Hematopoietic multipotent progenitor cell treated with erythropoietin and hydrocortisone succinate and interleukin-3 and kit ligand, for 8 days (in vitro differentiated cells): Measurements from ENCODE around the gene PRPH.
"Not testable (repeated sequence)": the region's sequence is repeated elsewhere in the genome, so short reads cannot be mapped to it uniquely, and the experiment has no call there.

Experiments
- DNase-seq: peaks from one replicate; pipeline ENCODE4 v3.0.0-alpha.2; 2015

Gene PRPH

DNA sequence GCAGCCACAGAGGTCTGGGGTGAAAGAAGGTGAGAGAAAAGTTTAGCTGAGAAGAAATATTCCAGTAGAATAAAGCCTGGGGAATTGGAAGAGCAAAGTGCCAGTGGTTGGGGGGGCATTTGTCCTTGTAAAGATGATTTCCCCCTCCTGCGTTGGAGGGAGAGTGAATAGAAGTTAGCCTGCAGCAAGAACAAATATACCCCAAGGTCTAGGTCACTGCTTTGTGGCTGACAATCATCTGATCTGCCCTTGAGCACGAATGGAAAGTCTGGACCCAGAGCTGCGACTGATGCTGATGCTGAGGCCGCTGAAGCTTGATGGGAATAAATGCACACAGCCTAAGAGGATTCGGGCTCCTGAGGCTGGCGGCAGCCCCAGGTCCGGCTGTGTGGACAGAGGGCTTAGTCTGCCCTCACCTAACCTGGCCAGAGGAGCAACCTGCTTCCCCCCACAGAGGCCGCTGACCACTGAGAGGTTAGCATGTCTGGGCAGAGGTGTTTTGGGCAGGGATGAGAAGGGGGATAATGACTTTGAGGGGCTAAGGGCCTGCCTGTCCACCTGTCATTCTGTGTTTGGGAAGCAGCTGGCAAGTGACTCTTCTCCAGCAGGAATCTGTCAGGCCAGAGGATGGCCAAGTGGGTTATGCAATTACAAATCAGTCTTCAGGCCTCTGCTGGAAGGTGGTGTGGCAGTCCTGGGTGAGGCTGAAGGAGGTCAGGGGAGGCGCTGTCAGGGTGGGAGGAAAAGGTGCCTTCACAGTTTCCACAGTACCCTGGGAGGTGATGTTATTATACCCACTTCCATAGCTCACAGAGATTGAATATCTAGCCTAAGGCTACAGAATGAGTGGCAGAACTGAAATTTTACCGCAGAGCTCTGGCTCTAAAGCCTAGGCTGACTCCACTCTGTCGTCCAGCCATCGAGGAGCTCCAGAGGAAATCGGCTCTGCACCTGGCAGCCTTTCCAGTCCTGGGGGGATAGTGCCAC, 18.4 kb upstream of the PRPH start:
- DNase-seq, result no peak

DNA sequence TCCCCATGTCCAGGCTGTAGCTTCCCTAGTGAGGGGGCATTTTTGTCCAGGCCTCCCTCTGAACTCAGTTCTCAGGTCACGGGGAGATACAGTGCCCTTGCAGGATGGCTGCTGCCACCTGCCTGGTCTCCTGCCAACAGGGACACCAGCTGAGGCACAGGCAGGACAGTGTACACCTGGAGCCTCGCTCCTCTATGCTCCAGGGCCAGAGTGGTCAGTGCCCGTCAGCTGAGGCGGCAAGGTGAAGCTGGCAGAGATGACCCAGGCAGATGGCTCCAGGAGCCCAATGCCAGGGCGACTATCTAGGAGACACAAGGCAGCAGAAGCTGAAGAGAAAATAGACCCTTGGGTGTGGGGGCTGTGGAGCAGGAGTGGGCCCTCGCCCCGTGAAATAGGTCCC, 17.5 kb upstream of the PRPH start:
- DNase-seq, result no peak

- DNase-seq, result no peak
These were observed 15.2 kb upstream of the PRPH start for GRCh38 chr12:49279706-49280159.

DNA sequence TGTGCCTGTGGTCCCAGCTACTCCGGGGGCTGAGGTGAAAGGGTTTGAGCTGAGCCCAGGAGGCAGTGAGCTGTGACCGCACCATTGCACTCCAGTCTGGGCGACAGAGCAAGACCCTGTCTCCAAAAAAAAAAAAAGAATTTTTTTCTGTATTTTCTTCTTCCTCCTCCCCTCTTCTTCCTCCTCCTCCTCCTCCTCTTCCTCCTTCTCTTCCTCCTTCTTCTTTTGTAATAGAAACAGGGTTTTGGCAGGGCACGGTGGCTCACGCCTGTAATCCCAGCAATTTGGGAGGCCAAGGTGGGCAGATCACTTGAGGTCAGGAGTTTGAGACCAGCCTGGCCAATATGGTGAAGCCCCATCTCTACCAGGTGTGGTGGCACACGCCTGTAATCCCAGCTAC, 14.4 kb upstream of the PRPH start:
- not testable (repeated sequence) for DNase-seq

DNA sequence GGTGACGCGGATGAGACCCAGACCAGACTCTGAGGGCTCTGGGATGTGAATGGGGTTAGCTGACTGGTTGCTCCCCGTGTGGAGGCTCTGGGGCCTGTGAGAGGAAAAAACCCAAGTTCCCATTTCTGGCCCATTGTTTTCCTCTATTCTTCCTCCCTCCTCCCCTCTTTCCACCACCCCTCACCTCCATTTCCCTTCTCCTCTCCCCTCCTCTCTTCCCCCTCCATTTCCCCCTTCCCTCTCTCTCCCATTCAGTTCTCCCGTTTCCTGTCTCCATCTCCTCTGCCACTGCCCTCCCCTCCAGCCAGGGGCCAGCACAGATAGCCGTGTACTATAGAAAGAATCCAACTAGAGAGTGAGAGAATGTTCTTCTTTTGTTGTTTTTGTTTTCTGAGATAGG, 12.6 kb upstream of the PRPH start:
- DNase-seq, result no peak

- DNase-seq, result not testable (repeated sequence)
These were observed 12.1 kb upstream of the PRPH start for GRCh38 chr12:49282740-49283375.

- DNase-seq, result no peak
These were observed 11.2 kb upstream of the PRPH start for GRCh38 chr12:49283541-49284429.

DNA sequence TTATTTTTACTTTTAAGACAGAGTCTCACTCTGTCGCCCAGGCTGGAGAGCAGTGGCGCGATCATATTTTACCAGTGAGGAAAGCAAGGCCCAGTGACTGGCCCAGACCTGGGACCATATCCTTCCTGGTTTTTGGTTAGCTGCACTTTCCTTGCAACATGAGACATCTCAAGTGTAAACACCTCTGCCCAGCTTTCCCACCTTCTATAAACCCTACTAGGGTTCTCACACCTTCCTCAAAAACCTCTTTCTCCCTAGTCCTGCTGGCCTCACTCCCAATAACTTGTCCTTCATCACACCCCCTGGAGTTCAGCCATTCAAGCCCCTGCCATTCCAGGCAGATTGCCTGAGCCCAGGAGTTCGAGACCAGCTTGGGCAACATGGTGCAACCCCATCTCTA, 10.3 kb upstream of the PRPH start:
- DNase-seq, result no peak

- DNase-seq, result no peak
These were observed 7.1 kb upstream of the PRPH start for GRCh38 chr12:49287876-49288275.

GRCh38 chr12:49288412-49288853, 6.5 kb upstream of the PRPH start:
- peak; percentile 70 for DNase-seq

GRCh38 chr12:49288922-49289555, 5.9 kb upstream of the PRPH start:
- DNase-seq, result no peak

DNA sequence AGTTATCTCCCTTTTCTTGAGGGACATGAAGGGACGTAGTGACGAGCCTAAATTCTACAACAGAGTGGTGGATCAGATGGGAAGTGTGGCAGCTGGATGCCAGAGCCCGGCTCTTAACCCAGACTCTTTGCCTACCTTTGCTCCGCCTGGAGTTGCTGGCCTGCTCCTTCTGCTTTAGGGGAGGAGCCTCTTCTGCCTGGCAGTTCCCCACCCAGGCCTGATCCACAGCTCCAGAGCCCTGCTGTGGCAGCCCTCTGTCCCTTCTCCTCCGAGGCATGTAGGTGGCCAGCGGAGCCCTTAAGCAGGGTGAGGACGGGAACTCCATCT, 2.3 kb upstream of the PRPH start:
- no peak for DNase-seq

GRCh38 chr12:49293056-49293956, 1.6 kb upstream of the PRPH start:
- no peak for DNase-seq

DNA sequence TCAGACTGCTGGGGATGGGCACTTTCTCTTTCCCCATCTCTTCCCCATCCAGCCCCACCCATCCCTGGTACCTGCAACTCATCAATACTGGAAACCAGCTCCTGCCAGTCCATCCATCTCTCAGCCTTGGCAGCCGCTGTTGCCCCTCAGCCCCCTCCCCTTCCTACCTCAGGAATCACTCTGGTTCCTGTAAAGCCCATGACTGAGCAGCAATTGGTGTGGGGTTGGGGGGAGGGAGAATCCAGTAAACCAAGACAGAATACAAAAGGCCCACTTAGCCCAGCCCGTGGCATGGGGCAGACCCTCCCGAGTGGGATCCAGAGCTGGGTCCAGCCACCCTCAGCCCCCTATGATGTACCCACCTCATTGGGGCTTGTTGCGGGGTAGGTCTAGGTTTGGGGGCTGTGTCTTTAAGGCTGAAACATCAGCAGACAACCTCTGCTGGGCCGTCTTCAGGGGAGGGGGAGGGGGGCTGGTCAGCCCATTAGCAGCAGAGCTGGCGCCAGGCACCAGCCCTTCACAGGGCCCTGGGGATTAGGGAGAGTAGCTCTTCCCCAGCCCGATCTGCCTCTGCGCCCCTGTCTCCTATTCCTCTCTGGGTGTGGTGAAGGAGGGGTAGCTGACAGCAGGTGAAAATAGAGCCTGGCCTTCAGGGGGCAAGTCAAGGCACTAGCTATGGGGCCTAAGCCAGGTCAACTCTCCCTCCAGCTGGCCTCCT, 702 bp upstream of the PRPH start:
- DNase-seq, result no peak

DNA sequence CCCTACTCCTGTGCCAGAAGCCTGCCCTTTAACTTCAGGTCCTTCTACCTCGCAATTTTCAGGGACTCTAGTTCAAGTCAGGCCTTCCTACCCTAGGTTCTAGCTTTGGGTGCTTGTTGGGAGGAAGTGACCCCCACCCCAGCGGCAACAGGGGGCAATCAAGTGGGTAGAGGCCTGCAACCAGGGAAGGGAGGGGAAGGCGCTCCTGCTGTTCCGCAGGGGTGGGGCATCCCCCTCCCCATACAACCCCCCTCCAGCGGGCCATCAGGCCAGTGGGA, 204 bp upstream of the PRPH start:
- no peak for DNase-seq

DNA sequence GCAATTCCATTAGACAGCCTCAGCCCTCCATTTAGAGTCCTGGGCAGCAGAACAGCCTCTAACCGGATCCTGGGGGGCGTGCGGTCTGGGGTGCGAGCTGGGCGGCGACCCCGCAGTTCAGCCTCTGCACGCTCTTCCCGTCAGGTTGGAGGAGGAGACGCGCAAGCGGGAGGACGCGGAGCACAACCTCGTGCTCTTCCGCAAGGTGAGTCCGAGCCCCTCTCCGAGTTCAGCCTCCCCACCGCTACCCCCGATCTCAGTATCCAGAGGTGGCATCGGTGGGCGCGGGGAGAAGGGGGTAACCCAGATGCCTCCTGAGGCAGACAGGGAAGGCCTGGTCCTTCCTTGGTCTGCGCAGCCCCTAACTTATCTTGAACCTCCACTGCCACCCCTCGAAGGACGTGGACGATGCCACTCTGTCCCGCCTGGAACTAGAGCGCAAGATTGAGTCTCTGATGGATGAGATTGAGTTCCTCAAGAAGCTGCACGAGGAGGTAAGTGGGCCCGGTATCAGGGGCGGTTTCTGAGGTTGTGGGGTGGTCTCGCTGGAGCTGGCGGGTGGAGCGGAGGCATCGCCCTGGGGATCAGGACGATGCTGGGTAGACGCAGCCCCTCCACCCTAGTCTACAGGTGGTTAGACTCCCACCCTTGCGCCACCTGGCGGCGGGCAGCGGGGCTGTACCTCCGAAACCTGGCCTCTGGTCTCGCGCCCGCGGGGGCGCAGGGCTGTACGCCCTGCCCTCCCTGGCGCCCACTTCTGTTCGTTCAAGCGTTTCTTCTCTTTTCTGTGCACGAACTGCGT, 1.3 kb downstream of the PRPH start:
- peak; percentile 55 for DNase-seq

GRCh38 chr12:49296836-49297694, 2.1 kb downstream of the PRPH start:
- DNase-seq, result peak; percentile 17

GRCh38 chr12:49297695-49298060, 2.7 kb downstream of the PRPH start:
- DNase-seq, result no peak

GRCh38 chr12:49298160-49298559, 3.2 kb downstream of the PRPH start:
- peak; percentile 46 for DNase-seq
